IPS-NIHi7 (cell line): Measurements from ENCODE around the gene NLRP6.
A peak's percentile ranks its signal among the peaks of the same experiment; 100 is the strongest.
"Not testable (repeated sequence)": the region's sequence is repeated elsewhere in the genome, so short reads cannot be mapped to it uniquely, and the experiment has no call there.

Experiments
- DNase-seq: peaks from one replicate; pipeline ENCODE4 v3.0.0; 2012; ENCODE audit warnings: mixed read lengths; ENCODE audit errors: extremely low spot score

Gene NLRP6

DNA sequence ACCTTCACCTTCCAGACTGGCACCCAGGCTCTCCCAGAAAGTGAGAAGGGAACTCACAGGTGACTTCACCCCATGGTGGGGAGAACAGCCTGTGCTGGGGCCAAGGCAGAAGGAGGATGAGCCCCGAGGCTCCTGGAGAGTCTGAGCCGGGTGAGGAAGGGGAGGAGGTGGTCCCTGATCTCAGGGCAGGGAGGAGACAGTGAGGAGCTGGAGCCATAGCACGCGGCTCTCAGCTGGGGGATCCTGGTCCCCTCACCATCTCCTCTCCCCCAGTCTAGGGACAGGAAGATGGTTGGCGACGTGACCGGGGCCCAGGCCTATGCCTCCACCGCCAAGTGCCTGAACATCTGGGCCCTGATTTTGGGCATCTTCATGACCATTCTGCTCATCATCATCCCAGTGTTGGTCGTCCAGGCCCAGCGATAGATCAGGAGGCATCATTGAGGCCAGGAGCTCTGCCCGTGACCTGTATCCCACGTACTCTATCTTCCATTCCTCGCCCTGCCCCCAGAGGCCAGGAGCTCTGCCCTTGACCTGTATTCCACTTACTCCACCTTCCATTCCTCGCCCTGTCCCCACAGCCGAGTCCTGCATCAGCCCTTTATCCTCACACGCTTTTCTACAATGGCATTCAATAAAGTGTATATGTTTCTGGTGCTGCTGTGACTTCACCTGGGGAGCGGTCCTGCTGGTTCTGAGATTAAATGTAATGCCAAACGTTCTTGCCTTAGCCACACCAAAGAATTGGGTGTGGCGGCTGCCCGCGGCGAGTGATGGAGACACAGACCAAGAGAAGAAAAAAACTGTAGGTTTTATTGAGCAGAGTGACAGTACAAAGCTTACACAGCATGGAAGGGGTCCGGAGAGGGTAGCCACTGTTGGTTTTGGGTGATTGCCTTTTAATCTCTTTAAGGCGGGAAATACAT, 30.8 kb downstream of the NLRP6 start:
- DNase-seq: not testable (repeated sequence)

DNA sequence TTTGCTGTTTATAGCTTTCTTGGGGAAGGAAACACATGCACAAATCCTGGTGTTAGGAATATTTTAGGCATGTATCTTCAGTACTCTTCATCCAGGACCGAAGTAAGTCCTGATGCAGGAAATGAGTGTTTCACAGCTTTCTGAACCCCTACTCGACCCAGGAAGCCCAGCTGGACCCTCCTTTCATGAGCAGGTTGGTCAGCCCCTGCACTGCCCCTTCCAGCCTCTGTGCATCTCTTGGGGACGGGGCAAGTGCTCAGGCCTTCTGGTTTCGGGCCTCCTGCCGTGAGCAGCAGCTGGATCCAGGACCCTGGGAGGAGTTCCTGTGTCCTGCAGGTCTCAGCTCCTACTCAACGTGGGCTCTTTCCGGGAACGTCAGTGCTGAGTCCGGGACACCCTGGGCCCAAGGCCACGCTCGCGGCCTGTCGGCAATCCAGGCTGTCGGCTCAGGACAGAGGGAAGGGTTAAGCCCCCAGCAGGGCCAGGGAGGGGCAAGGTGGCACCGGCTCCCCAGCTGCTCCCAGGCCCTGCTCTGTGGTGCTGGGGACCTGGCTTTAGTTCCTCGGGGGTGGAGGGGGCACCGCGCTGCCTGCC, 31.9 kb downstream of the NLRP6 start:
- DNase-seq: not testable (repeated sequence)

DNA sequence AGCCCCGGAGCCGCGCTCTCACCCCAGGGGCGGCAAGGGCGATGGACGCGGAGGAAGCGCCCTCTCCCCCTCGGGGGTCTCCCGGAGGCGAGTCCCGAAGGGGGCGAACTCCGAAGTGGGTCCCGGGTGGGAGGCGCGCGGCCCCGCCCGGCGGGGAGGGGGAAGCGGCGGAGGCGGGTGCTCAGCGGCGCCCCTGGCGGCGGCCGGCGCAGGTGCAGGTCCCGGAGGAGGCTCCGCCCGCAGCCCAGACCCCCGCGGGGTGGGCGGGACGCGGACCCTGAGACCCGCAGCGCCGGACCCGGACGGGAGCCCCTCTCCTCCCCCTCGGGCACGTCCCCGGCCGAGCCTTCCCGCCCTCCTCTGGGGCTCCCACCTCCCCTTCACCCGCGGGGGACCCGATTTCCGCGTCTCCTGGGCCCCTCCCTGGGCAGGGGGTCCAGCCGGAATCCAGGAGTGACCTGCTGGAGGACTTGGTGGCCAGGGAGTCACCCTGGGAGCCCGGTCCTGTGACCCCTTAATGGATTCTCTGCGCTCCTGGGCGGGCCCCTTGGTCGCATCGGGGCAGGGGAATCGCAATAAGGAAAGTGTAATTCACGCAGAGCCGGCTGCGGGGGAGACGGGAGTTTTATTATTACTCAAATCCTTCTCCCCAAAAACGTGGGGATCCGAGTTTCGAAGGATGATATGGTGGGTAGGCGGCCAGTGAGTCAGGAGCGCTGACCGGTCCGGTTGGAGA, 33.0 kb downstream of the NLRP6 start:
- DNase-seq: not testable (repeated sequence)

DNA sequence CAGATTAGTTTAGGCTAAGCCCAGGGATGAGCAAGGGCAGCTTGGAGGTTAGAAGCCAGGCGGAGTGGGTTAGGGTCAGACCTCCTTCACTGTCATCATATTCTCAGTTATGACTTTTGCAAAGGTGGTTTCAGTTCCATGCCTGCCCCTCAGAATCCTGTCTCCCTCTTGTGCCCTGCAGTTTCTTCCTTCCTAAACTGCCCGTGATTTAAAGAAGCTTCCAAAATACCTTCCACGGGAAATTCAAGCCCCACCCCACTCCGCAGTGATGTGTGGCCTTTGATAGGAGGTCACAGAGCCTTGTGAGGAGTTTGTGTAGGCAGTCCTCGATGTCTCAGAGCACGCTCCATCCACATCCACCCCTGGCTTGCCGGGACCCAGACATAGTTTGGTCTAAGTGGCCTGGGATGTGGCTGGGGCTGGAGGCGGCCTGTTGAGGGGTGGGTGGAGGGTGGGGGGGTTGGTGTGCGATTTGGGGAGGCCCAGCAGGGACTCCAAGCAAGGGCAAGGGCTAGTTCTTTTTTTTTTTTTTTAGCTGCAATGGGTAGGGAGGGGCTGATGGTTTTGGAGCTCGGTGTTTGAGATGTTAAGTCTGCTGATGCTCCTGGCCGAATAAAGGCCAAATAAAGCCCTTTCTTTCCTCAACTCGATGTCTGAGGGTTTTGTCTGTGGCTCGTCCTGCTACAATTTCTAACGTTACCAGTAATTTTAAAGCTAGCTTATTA, 34.0 kb downstream of the NLRP6 start:
- no peak for DNase-seq

DNA sequence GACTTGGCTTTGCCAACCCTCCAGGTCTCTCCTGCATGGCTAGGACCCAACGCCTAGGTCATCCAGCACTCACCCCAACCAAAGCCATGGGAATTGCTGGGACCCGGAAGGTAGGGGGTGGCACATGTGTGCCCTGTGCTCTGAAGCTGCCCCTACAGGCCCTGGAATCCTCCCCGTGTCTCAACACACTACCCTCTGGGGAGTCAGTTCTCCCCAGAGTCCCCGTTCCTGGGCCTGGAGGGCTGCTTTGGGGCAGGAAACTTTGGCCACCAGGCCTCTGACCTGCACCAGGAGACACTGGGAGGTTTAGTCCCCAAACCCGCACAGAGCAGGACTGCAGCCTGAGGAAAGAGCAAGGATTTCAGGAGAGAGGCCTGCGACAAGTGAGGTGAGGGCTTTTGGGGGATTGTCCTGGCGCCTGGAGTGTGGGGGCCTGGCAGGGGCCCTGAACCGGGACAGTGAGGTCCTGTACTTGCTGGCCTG, 35.1 kb downstream of the NLRP6 start:
- no peak for DNase-seq

DNA sequence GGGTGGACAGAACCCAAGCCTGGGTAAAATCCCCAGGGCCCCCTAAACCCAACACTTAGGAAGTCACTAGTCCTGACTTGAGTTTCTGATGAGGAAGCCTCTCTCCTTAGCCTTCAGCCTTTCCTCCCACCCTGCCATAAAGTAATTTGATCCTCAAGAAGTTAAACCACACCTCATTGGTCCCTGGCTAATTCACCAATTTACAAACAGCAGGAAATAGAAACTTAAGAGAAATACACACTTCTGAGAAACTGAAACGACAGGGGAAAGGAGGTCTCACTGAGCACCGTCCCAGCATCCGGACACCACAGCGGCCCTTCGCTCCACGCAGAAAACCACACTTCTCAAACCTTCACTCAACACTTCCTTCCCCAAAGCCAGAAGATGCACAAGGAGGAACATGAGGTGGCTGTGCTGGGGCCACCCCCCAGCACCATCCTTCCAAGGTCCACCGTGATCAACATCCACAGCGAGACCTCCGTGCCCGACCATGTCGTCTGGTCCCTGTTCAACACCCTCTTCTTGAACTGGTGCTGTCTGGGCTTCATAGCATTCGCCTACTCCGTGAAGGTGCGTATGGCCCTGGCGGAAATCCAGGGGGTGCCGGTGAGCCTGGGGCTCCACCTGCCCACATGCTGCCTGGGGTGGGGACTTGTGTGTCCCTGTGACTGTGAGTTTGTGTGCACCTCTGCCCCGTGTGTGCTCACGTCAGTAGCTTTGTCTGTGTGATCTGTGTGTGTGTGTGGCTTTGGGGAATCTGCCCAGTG, 35.8 kb downstream of the NLRP6 start, which contains the start of gene IFITM1:
Gene IFITM1, plus strand, starts transcription at position 254 of the 767 bp plus-strand sequence. Its CDS starts 131 bp downstream, at position 385.
- peak; percentile 66 for DNase-seq

DNA sequence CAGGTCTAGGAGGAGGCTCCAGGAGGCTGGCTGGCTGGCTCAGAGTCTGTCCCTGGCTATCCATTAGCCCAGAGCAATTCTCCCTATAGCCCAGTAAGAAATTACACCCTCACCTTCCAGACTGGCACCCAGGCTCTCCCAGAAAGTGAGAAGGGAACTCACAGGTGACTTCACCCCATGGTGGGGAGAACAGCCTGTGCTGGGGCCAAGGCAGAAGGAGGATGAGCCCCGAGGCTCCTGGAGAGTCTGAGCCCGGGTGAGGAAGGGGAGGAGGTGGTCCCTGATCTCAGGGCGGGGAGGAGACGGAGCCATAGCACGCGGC, 36.3 kb downstream of the NLRP6 start:
- DNase-seq: not testable (repeated sequence)

DNA sequence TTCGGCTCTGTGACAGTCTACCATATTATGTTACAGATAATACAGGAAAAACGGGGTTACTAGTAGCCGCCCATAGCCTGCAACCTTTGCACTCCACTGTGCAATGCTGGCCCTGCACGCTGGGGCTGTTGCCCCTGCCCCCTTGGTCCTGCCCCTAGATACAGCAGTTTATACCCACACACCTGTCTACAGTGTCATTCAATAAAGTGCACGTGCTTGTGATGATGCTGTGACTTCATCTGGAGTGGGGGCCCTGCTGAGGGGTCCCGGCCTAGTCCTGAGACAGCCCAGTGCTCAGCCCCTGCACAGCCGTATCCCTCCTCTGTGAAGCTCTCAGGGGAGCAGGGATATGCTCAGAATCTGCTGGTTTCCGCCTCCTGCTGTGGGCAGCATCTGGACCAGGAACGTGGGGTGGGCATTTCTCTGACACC, 36.9 kb downstream of the NLRP6 start:
- DNase-seq: no peak

DNA sequence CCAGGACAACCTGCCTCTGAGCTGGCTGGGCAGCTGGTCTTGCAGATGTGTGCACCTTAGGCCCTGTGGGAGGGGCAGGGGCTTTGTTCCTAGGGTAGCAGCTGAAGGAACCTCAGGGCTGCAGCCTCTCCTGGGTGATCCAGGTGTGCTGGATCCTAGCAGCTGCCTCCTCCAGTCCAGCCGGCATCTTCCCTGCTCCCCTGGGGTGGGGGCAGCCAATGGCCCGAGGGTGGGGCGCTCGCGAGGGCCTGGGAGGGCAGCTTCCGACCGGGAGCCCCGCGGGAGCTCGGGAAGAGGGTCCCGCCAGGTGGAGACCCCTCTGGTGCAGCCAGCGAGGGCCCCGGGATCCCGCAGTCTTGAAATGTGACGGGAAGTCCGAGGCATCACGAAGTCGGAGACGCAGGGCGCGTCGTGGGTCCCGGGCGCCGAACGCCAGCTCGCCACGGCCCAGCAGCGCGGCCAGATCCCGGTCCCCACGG, 37.3 kb downstream of the NLRP6 start:
- no peak for DNase-seq

DNA sequence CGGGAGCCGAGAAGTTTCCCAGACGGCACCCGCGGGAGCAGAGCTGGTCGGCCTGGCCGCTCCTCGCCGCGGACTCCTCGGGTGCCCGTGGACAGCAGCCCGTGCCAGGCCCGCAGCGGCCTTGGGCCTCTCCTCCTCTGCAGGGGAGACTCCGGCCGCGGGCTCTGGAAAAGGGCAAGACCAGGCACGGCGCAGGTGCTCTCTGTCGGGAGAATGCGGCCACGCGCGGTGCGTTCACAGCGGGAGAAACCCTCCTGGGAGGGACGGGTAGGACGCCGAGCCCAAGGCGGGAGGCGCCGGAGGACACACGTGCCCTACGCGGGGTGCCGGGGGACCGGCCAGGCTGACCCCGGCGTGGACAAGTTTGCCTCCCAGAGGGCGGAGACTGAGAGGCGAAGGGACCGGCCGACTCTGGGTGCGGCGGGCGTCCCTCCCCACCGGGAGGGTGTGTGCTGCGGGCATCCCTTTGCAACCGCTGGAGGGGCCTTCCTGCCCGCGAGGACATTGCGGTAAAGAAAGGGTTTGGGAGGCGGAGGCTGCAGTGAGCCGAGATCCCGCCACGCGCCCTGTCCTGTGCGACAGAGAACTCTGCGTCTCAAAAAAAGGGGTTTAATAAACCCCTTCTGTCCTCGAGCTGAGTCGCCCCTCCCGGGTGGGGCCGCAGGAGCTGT, 38.0 kb downstream of the NLRP6 start:
- DNase-seq: no peak

DNA sequence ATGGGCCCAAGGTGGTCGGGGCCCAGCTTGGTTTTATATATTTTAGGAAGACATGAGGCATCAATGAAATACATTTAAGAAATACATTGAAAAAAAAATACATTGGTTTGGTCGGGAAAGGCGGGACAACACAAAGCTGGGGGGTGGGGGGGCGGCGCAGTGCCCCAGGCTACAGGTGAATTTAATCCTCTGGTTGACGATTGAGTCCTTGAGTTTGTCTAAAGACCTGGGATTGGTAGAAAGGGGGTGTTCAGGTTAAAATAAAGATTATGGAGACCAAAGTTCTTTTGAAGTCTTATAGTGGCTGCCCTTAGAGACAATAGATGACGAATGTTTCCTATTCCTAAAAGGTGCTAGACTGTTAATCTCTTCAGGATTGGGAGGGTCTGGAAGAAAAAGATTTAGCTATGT, 38.7 kb downstream of the NLRP6 start:
- no peak for DNase-seq

DNA sequence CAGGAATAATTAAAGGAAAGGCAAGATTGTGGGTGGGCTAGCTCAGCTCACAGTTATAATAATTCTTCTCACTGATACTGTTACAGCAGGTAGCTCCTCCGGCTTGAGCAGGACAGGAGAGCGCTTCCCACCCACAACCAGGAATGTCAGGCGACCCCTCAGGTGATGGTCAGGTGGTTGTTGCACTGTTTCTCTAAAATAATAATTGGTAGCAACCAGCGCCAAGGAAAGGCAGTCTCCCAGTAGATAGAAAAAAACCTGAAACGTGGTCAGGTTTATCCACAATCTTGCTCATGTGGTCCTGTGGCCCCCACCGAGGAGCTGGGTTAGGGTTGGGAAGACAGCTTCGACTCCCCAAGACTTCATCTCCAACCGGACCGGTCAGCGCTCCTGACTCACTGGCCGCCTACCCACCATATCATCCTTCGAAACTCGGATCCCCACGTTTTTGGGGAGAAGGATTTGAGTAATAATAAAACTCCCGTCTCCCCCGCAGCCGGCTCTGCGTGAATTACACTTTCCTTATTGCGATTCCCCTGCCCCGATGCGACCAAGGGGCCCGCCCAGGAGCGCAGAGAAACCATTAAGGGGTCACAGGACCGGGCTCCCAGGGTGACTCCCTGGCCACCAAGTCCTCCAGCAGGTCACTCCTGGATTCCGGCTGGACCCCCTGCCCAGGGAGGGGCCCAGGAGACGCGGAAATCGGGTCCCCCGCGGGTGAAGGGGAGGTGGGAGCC, 39.6 kb downstream of the NLRP6 start:
- DNase-seq: not testable (repeated sequence)

DNA sequence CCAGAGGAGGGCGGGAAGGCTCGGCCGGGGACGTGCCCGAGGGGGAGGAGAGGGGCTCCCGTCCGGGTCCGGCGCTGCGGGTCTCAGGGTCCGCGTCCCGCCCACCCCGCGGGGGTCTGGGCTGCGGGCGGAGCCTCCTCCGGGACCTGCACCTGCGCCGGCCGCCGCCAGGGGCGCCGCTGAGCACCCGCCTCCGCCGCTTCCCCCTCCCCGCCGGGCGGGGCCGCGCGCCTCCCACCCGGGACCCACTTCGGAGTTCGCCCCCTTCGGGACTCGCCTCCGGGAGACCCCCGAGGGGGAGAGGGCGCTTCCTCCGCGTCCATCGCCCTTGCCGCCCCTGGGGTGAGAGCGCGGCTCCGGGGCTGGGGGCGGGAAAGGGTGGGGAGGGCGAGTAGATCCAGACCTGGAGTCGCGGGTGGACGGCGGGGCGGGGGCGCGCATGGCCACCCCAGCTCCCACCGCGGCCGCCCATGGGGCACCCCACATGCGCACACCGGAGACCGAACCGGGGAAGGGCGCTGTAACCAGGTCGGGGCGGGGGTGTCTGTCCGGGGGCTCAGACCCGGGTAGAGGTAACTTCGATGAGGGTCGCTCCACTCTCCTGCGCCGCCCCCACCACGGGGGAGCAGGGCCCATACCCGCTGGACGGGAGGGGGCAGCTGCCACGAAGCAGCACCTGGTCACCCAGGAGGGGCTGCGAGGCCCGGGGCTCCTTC, 40.4 kb downstream of the NLRP6 start:
- DNase-seq: not testable (repeated sequence)

DNA sequence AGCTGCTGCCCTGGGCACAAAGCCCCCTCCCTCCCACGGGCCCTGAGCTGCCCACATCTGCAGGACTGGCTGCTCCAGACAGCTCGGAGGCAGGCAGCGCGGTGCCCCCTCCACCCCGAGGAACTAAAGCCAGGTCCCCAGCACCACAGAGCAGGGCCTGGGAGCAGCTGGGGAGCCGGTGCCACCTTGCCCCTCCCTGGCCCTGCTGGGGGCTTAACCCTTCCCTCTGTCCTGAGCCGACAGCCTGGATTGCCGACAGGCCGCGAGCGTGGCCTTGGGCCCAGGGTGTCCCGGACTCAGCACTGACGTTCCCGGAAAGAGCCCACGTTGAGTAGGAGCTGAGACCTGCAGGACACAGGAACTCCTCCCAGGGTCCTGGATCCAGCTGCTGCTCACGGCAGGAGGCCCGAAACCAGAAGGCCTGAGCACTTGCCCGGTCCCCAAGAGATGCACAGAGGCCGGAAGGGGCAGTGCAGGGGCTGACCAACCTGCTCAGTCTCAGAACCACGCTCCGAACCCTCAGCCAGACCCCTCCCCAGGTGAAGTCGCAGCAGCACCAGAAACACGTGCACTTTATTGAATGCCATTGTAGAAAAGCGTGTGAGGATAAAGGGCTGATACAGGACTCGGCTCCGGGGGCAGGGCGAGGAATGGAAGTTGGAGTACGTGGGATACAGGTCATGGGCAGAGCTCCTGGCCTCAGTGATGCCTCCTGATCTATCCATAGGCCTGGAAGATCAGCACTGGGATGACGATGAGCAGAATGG, 41.1 kb downstream of the NLRP6 start:
- DNase-seq: not testable (repeated sequence)

DNA sequence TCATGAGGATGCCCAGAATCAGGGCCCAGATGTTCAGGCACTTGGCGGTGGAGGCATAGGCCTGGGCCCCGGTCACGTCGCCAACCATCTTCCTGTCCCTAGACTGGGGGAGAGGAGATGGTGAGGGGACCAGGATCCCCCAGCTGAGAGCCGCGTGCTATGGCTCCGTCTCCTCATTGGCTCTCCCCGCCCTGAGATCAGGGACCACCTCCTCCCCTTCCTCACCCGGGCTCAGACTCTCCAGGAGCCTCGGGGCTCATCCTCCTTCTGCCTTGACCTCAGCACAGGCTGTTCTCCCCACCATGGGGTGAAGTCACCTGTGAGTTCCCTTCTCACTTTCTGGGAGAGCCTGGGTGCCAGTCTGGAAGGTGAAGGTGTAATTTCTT, 41.7 kb downstream of the NLRP6 start:
- not testable (repeated sequence) for DNase-seq

DNA sequence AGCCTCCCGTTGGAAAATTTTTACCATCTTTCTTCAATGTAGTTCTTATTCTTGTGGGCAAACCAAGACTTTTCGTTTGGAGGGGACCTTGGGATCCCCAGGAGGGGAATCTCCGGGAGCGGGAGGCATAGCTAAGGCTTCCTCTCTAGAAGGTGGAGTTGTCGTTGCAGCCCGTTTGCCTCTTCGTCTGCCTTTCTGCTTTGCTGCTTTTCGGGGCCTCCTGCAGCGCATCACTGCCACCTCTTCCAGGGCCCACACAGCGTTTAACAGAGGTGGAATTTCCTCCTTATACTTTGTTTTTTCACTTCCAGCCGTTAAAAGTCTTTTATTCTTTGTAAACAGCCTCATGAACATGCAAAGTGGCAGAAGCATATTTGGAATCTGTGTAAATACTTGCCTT, 45.9 kb downstream of the NLRP6 start:
- peak; percentile 7 for DNase-seq

DNA sequence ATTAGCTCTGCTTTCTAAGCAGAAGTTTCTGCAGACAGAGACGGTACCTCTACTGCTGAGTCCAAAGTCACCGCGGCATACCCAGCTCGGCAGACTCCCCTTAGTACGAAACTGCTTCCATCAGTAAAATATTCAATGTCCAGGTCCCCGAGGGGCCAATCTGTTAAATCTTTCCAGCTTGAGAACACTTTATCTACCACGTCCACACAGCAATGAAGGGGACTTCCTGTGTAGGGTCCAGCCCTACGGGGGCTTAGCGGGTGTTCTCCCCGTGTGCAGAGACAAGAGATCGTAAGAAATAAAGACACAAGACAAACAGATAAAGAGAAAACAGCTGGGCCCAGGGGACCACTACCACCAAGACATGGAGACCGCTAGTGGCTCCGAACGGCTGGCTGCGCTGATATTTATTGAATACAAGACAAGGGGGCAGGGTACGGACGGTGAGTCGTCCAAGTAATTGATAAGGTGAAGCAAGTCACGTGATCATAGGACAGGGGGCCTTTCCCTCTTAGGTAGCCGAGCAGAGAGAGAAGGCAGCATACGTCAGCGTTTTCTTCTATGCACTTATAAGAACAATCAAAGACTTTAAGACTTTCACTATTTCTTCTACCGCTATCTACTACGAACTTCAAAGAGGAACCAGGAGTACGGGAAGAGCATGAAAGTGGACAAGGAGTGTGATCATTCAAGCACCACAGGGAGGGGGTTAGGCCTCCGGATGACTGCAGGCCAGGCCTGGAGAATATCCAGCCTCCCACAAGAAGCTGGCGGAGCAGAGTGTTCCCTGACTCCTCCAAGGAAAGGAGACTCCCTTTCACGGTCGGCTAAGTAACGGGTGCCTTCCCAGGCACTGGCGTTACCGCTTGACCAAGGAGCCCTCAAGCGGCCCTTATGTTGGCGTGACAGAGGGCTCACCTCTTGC, 46.6 kb downstream of the NLRP6 start:
- not testable (repeated sequence) for DNase-seq
